Thoracic aorta (tissue), 2 donors: Measurements from ENCODE around the gene PTGDR2. TPM values are rescaled to one million over a fixed set of nuclear protein-coding genes. Genes with fewer than 3 reads are reported as not detected.

Experiments
- ATAC-seq: fragments of 150-250 bp; one replicate; pipeline ENCODE4 v1.8.0; 2017; ENCODE audit warnings: low read depth; ENCODE audit not compliant: insufficient number of reproducible peaks, low FRiP score
- DNase-seq: peaks from one replicate; pipeline ENCODE4 v3.0.0-alpha.2; 2020; ENCODE audit warnings: low spot score
- H3K27ac ChIP-seq, 2 donors: fragments of 200-600 bp; sonication (generic); 1 replicate in 1 of 2; 2 replicates in 1 of 2; pipeline ENCODE4 v1.5.1; 2016; ENCODE audit warnings: mild to moderate bottlenecking in 2 of 2, moderate library complexity in 2 of 2
- H3K27me3 ChIP-seq: fragments of 200-600 bp; sonication (generic); replicated peaks from 2 replicates; pipeline ENCODE4 v1.6.0; 2016; ENCODE audit warnings: mild to moderate bottlenecking; ENCODE audit not compliant: insufficient read depth
- H3K36me3 ChIP-seq: fragments of 200-600 bp; sonication (generic); one replicate; pipeline ENCODE4 v1.5.1; 2016
- H3K4me1 ChIP-seq, 2 donors: fragments of 200-600 bp; sonication (generic); 1 replicate in 1 of 2; 2 replicates in 1 of 2; pipeline versions ENCODE4 v1.5.1 to v1.6.0; 2016; ENCODE audit warnings: low read depth in 2 of 2, mild to moderate bottlenecking in 1 of 2; ENCODE audit not compliant: control insufficient read depth in 1 of 2
- H3K4me3 ChIP-seq: fragments of 200-600 bp; sonication (generic); 2 replicates; pipeline ENCODE4 v1.5.1; 2016; ENCODE audit warnings: mild to moderate bottlenecking
- H3K9me3 ChIP-seq: fragments of 200-600 bp; sonication (generic); 2 replicates; pipeline ENCODE4 v1.5.1; 2016
- CTCF ChIP-seq: fragments of 200-600 bp; sonication (generic); IDR thresholded peaks from one replicate; pipeline ENCODE4 v1.5.1; 2019; ENCODE audit warnings: antibody characterized with exemption
- total RNA-seq, 2 donors: library from RNA; depleted of rRNA; stranded (reverse); fragments of >200 nt; gene quantifications; one replicate each; pipeline versions ENCODE4 v1.1.0 to v1.2.3, GENCODE V29; 2016

Gene PTGDR2
- total RNA-seq, 2 donors from 2014 or later: 0.21 to 0.68 TPM

GRCh38 chr11:60835534-60835846 is 20.3 kb downstream of the PTGDR2 start:
- no peaks in the 10 kb centered on the region for H3K27me3 ChIP-seq
- no peak overlapping the region for H3K4me3 ChIP-seq
- TF ChIP-seq CTCF: no peak
- no peak for ATAC-seq
- no peaks in the 10 kb centered on the region for H3K36me3 ChIP-seq
- H3K9me3 ChIP-seq: no peaks in the 10 kb centered on the region
- no peak for DNase-seq
- H3K4me1 ChIP-seq: peaks cover 0 to 8% of the 10 kb centered on the region in 2 donors
- H3K27ac ChIP-seq: no peak overlapping the region

GRCh38 chr11:60834742-60835533 is 20.8 kb downstream of the PTGDR2 start:
- peaks cover 0 to 4% of the 10 kb centered on the region in 2 donors for H3K4me1 ChIP-seq
- no peak for ATAC-seq
- H3K27me3 ChIP-seq: no peaks in the 10 kb centered on the region
- no peak for TF ChIP-seq CTCF
- no peaks in the 10 kb centered on the region for H3K36me3 ChIP-seq
- DNase-seq: no peak
- no peak overlapping the region for H3K27ac ChIP-seq
- H3K9me3 ChIP-seq: no peaks in the 10 kb centered on the region
- H3K4me3 ChIP-seq: no peak overlapping the region

- Histone ChIP-seq H3K36me3 (no peaks in the 10 kb centered on the region), H3K27ac (no peak overlapping the region), H3K9me3 (no peaks in the 10 kb centered on the region), H3K4me1 (peaks cover 0 to 4% of the 10 kb centered on the region in 2 donors), H3K4me3 (no peak overlapping the region), H3K27me3 (no peaks in the 10 kb centered on the region)
- TF ChIP-seq CTCF: no peak
- DNase-seq: no peak
- no peak for ATAC-seq
These were observed 24.2 kb downstream of the PTGDR2 start for GRCh38 chr11:60831501-60832079.

GRCh38 chr11:60831143-60831500 is 24.6 kb downstream of the PTGDR2 start:
- H3K4me3 ChIP-seq: no peak overlapping the region
- no peaks in the 10 kb centered on the region for H3K36me3 ChIP-seq
- peaks cover 0 to 4% of the 10 kb centered on the region in 2 donors for H3K4me1 ChIP-seq
- no peak overlapping the region for H3K27ac ChIP-seq
- TF ChIP-seq CTCF: peak; percentile 96
- DNase-seq (peak; percentile 30), ATAC-seq (no peak)
- no peaks in the 10 kb centered on the region for H3K27me3 ChIP-seq
- no peaks in the 10 kb centered on the region for H3K9me3 ChIP-seq

GRCh38 chr11:60830478-60831142 is 25.1 kb downstream of the PTGDR2 start:
- no peak for ATAC-seq
- H3K27me3 ChIP-seq: no peaks in the 10 kb centered on the region

More at GRCh38 chr11:60830478-60831142, 25.1 kb downstream of the PTGDR2 start:
- H3K9me3 ChIP-seq: no peaks in the 10 kb centered on the region
- no peak overlapping the region for H3K27ac ChIP-seq
- no peak for DNase-seq
- TF ChIP-seq CTCF: no peak
- no peak overlapping the region for H3K4me3 ChIP-seq
- peaks cover 0 to 4% of the 10 kb centered on the region in 2 donors for H3K4me1 ChIP-seq
- H3K36me3 ChIP-seq: no peaks in the 10 kb centered on the region
